ENCODE measurements around the gene TBX20. TPM values are rescaled to one million over a fixed set of nuclear protein-coding genes. Genes with fewer than 3 reads are reported as not detected.

Gene TBX20
- total and polyA plus RNA-seq, 2 of the 8 experiments (the other 6 are each of a cell fraction or from before 2014, with no cell fraction given) = 0.08 to 0.26 TPM

GRCh38 chr7:35253460-35253709, 515 bp downstream of the TBX20 start (continued):
- TF ChIP-seq E2F6 (IDR thresholded peaks at IDR 0.05) (peak; percentile 56; the same call in 1 of the 2 replicates), KDM5A (IDR thresholded peaks at IDR 0.05; ENCODE audit: low read length) (no peak)

Data from H1 (cell line).